H9 (cell line): ENCODE results near the gene MESD. TPM values are rescaled to one million over a fixed set of nuclear protein-coding genes. Genes with fewer than 3 reads are reported as not detected.

Experiments used
- DNase-seq: peaks from one replicate; pipeline ENCODE4 v3.0.0-alpha.2; 2017
- H2AFZ ChIP-seq: one replicate; pipeline ENCODE4 v1.6.1; 2013; ENCODE audit warnings: mild to moderate bottlenecking, low read length, control low read depth, moderate library complexity
- H2AK5ac ChIP-seq: 2 replicates; pipeline ENCODE4 v1.6.1; 2013; ENCODE audit warnings: low read length, control low read depth, mixed read lengths; ENCODE audit not compliant: insufficient read length
- H2BK120ac ChIP-seq: one replicate; pipeline ENCODE4 v1.6.1; 2013; ENCODE audit warnings: low read depth, mild to moderate bottlenecking, low read length, control low read depth, inconsistent platforms; ENCODE audit not compliant: poor library complexity, severe bottlenecking
- H2BK12ac ChIP-seq: 2 replicates; pipeline ENCODE4 v1.6.1; 2013; ENCODE audit warnings: low read length, control low read depth, mixed read lengths, low read depth; ENCODE audit not compliant: insufficient read length
- H2BK15ac ChIP-seq: 2 replicates; pipeline ENCODE4 v1.6.1; 2013; ENCODE audit warnings: low read depth, low read length, control low read depth
- H2BK20ac ChIP-seq: one replicate; pipeline ENCODE4 v1.6.1; 2013; ENCODE audit warnings: low read depth, mild to moderate bottlenecking, low read length, control low read depth, inconsistent platforms; ENCODE audit not compliant: poor library complexity, severe bottlenecking
- H2BK5ac ChIP-seq: 2 replicates; pipeline ENCODE4 v1.6.1; 2013; ENCODE audit warnings: low read length, control low read depth, mixed read lengths; ENCODE audit not compliant: insufficient read length
- H3K14ac ChIP-seq: 2 replicates; pipeline ENCODE4 v1.6.1; 2013; ENCODE audit warnings: low read length, control low read depth; ENCODE audit not compliant: insufficient read depth
- H3K18ac ChIP-seq: 2 replicates; pipeline ENCODE4 v1.6.1; 2013; ENCODE audit warnings: low read depth, mild to moderate bottlenecking, mixed read lengths, low read length, control low read depth; ENCODE audit not compliant: insufficient read length
- H3K23ac ChIP-seq: 2 replicates; pipeline ENCODE4 v1.6.1; 2013; ENCODE audit warnings: low read length, control low read depth, mixed read lengths, low read depth; ENCODE audit not compliant: insufficient read length
- H3K23me2 ChIP-seq: 2 replicates; pipeline ENCODE4 v1.6.1; 2013; ENCODE audit warnings: low read depth, mild to moderate bottlenecking, mixed read lengths, low read length, control low read depth; ENCODE audit not compliant: insufficient read length, poor library complexity, severe bottlenecking
- H3K27ac ChIP-seq: 2 replicates; pipeline ENCODE4 v1.5.1; 2013; ENCODE audit warnings: low read length, control low read depth, mixed read lengths, low read depth; ENCODE audit not compliant: insufficient read length
- H3K27me3 ChIP-seq: 2 replicates; pipeline ENCODE4 v1.6.1; 2013; ENCODE audit warnings: low read length, control low read depth, inconsistent platforms; ENCODE audit not compliant: insufficient read depth
- H3K4ac ChIP-seq: 2 replicates; pipeline ENCODE4 v1.6.1; 2013; ENCODE audit warnings: low read depth, mild to moderate bottlenecking, control low read depth, inconsistent platforms, low read length, moderate library complexity
- H3K4me1 ChIP-seq: 2 replicates; pipeline ENCODE4 v1.6.1; 2013; ENCODE audit warnings: low read length, control low read depth, inconsistent platforms; ENCODE audit not compliant: insufficient read depth
- H3K4me2 ChIP-seq: 2 replicates; pipeline ENCODE4 v1.6.1; 2013; ENCODE audit warnings: low read length, control low read depth, mixed read lengths; ENCODE audit not compliant: insufficient read length, insufficient read depth
- H3K56ac ChIP-seq: 2 replicates; pipeline ENCODE4 v1.6.1; 2013; ENCODE audit warnings: low read depth, mild to moderate bottlenecking, mixed read lengths, low read length, control low read depth; ENCODE audit not compliant: insufficient read length
- H3K79me1 ChIP-seq: 2 replicates; pipeline ENCODE4 v1.6.1; 2013; ENCODE audit warnings: low read depth, mild to moderate bottlenecking, moderate library complexity, low read length, control low read depth, inconsistent platforms; ENCODE audit not compliant: insufficient read depth, poor library complexity, severe bottlenecking
- H3K79me2 ChIP-seq: 2 replicates; pipeline ENCODE4 v1.6.1; 2013; ENCODE audit warnings: low read length, control low read depth, inconsistent platforms; ENCODE audit not compliant: insufficient read depth
- H3K9ac ChIP-seq: 2 replicates; pipeline ENCODE4 v1.6.1; 2013; ENCODE audit warnings: low read length, control low read depth, mixed read lengths; ENCODE audit not compliant: insufficient read length; ENCODE audit errors: extremely low read depth
- H3K9me3 ChIP-seq: one replicate; pipeline ENCODE4 v1.6.1; 2013; ENCODE audit warnings: low read depth, low read length, inconsistent platforms; ENCODE audit not compliant: control insufficient read depth
- H3T11ph ChIP-seq: one replicate; pipeline ENCODE4 v1.6.1; 2013; ENCODE audit warnings: mild to moderate bottlenecking, low read length, control low read depth, inconsistent platforms
- H4K20me1 ChIP-seq: one replicate; pipeline ENCODE4 v1.6.1; 2013; ENCODE audit not compliant: control insufficient read depth, insufficient read length, insufficient read depth
- H4K5ac ChIP-seq: 2 replicates; pipeline ENCODE4 v1.6.1; 2013; ENCODE audit warnings: low read depth, mild to moderate bottlenecking, mixed read lengths, low read length, control low read depth; ENCODE audit not compliant: insufficient read length
- H4K8ac ChIP-seq: replicated peaks from 2 replicates; pipeline ENCODE4 v1.6.1; 2013; ENCODE audit warnings: low read length, control low read depth, mixed read lengths, low read depth; ENCODE audit not compliant: insufficient read length
- H4K91ac ChIP-seq: 2 replicates; pipeline ENCODE4 v1.6.1; 2013; ENCODE audit warnings: low read depth, mild to moderate bottlenecking, moderate library complexity, mixed read lengths, low read length, control low read depth; ENCODE audit not compliant: insufficient read length
- H3K27ac Mint-ChIP-seq, 3 experiments: 2 replicates in 2 of 3; 3 replicates in 1 of 3; pipeline ENCODE4 v1.8.0; 2020 to 2021; ENCODE audit warnings: mixed read lengths in 3 of 3, mild to moderate bottlenecking in 1 of 3, moderate library complexity in 1 of 3
- H3K27me3 Mint-ChIP-seq: 2 replicates; pipeline ENCODE4 v1.8.0; 2021; ENCODE audit warnings: low read depth, mild to moderate bottlenecking, moderate library complexity, mixed read lengths
- H3K36me3 Mint-ChIP-seq, 3 experiments: 2 replicates in 2 of 3; 3 replicates in 1 of 3; pipeline ENCODE4 v1.8.0; 2020 to 2021; ENCODE audit warnings: low read depth in 3 of 3, mixed read lengths in 3 of 3; ENCODE audit not compliant: insufficient read depth in 1 of 3
- H3K4me1 Mint-ChIP-seq, 2 experiments: 2 replicates each; pipeline ENCODE4 v1.8.0; 2020; ENCODE audit warnings: mixed read lengths in 2 of 2
- H3K4me3 Mint-ChIP-seq, 2 experiments: 2 replicates in 1 of 2; 3 replicates in 1 of 2; pipeline ENCODE4 v1.8.0; 2020 to 2021; ENCODE audit warnings: mild to moderate bottlenecking in 2 of 2, mixed read lengths in 2 of 2, moderate library complexity in 1 of 2
- H3K9me3 Mint-ChIP-seq, 2 experiments: 2 replicates in 1 of 2; 3 replicates in 1 of 2; pipeline ENCODE4 v1.8.0; 2020; ENCODE audit warnings: mild to moderate bottlenecking in 2 of 2, mixed read lengths in 2 of 2, moderate library complexity in 1 of 2
- WGBS: extraction: QIAGEN DNeasy Blood & Tissue Kit; methylation state at CpG from one replicate; pipeline ENCODE4 v1.1.7; 2013; ENCODE audit warnings: missing lambda C conversion rate, low lambda C conversion rate, mixed read lengths; ENCODE audit not compliant: insufficient read length; ENCODE audit errors: extremely low coverage; 5-methylcytosine and 5-hydroxymethylcytosine counted together
- total RNA-seq: library from RNA; stranded (reverse); gene quantifications from 2 replicates; pipeline ENCODE4 v1.2.1, GENCODE V29; 2021
- TF ChIP-seq, protein P1 (sequence below): fragments of 200-600 bp; sonication (generic); conservative IDR thresholded peaks from 3 replicates; pipeline ENCODE4 v1.8.0; 2021; ENCODE audit warnings: antibody characterized with exemption, mild to moderate bottlenecking

MESD gene
- total RNA-seq, 1 experiment from 2014 or later, result 29.1 TPM

DNA sequence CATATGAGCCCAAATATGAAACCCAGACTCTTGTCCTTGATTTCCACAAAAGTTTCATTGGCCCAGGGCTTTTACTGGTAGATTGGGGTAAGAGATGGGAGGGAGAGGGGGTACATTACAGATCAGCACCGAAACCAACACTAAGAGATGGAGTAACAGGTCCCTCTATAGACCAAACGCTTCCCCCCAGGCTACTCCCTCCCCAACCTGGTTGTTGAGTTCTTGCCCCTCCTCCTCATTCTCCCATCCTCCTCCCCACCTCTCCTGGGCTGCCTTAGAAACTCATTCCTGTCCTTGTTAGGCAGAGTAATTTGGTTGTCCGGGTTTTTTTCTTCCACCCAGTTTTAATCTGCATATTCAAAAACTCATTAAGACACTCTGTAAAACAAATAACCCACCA is 74.1 kb downstream of the MESD start:
- Histone ChIP-seq H3K4me1 (no peaks in the 10 kb centered on the region; the same call in 1 of the 2 replicates), H2BK5ac (no peak overlapping the region), H4K8ac (no peak overlapping the region), H3K79me1 (no peaks in the 10 kb centered on the region), H3K4me2 (no peak overlapping the region), H3K56ac (no peak overlapping the region), H2AK5ac (no peak overlapping the region), H4K20me1 (no peaks in the 10 kb centered on the region), H3K23ac (no peak overlapping the region), H3K18ac (no peak overlapping the region), H2AFZ (no peak overlapping the region), H2BK20ac (no peak overlapping the region), H2BK120ac (no peak overlapping the region), H3K14ac (no peak overlapping the region), H4K91ac (no peak overlapping the region), H2BK12ac (no peak overlapping the region), H3K4ac (no peak overlapping the region), H3K9ac (no peak overlapping the region), H3K27ac (no peak overlapping the region), H3K23me2 (no peaks in the 10 kb centered on the region), H3T11ph (no peak overlapping the region), H4K5ac (no peak overlapping the region), H2BK15ac (no peak overlapping the region), H3K27me3 (no peaks in the 10 kb centered on the region), H3K79me2 (no peaks in the 10 kb centered on the region), H3K9me3 (no peaks in the 10 kb centered on the region)
- DNase-seq, result peak; percentile 77
- no CpG with 5 or more reads among the region's 3 CpGs for WGBS
- Mint-ChIP-seq H3K4me1 (peaks cover 17 to 20% of the 10 kb centered on the region in 2 experiments), H3K27me3 (no peaks in the 10 kb centered on the region), H3K4me3 (no peak overlapping the region), H3K9me3 (no peaks in the 10 kb centered on the region), H3K36me3 (no peaks in the 10 kb centered on the region), H3K27ac (no peak overlapping the region)
- TF ChIP-seq, protein P1, sequence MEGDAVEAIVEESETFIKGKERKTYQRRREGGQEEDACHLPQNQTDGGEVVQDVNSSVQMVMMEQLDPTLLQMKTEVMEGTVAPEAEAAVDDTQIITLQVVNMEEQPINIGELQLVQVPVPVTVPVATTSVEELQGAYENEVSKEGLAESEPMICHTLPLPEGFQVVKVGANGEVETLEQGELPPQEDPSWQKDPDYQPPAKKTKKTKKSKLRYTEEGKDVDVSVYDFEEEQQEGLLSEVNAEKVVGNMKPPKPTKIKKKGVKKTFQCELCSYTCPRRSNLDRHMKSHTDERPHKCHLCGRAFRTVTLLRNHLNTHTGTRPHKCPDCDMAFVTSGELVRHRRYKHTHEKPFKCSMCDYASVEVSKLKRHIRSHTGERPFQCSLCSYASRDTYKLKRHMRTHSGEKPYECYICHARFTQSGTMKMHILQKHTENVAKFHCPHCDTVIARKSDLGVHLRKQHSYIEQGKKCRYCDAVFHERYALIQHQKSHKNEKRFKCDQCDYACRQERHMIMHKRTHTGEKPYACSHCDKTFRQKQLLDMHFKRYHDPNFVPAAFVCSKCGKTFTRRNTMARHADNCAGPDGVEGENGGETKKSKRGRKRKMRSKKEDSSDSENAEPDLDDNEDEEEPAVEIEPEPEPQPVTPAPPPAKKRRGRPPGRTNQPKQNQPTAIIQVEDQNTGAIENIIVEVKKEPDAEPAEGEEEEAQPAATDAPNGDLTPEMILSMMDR, result peak; percentile 66
